GM21360 (cell line): ENCODE results near the gene SLC38A1.
"Not testable (repeated sequence)": the region's sequence is repeated elsewhere in the genome, so short reads cannot be mapped to it uniquely, and the experiment has no call there.

ENCODE experiments used
- ATAC-seq: cut with Tn5 transposase; IDR thresholded peaks from one replicate; pipeline ENCODE4 v1.9.1; 2021; ENCODE audit warnings: mild to moderate bottlenecking, moderate library complexity; ENCODE audit not compliant: unreplicated experiment

SLC38A1 gene

DNA sequence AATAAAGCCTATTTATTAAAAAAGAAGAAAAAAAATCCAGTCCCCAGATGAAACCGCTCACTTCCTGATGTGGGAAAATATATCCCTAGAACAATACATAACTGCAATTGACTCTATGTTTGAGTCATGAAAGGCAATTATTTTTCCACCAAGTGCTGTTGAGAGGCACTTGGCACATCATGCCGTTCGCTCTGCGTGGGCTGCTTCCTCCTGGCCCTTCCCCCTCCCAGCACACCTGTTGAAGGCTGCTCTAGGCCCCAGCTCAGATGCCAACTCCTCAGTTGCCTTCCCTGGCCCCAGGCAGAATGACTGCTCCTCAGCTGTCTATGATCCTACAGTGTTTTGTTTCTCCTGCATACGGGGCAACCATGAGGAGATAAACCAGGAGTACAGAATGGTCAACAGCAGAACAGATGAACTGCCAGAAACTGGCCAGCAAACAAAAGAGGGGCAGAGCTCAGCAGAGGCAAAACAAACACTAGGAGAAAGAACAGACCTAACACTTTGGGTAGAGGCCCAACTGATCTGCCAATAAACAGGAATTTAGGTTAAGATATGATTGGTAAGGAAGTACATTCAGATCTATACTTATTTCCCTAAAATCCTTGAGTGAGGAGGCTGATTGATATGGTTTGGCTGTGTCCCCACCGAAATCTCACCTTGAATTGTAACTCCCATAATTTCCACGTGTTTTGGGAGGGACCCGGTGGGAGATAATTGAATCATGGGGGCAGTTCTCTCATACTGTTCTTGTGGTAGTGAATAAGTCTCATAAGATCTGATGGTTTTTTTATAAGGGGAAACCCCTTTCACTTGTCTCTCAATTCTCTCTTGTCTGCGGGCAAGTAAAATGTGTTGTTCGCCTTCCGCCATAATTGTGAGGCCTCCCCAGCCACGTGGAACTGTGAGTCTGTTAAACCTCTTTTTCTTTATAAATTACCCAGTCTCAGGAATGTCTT, 58.6 kb downstream of the SLC38A1 start:
- peak; percentile 65 for ATAC-seq

DNA sequence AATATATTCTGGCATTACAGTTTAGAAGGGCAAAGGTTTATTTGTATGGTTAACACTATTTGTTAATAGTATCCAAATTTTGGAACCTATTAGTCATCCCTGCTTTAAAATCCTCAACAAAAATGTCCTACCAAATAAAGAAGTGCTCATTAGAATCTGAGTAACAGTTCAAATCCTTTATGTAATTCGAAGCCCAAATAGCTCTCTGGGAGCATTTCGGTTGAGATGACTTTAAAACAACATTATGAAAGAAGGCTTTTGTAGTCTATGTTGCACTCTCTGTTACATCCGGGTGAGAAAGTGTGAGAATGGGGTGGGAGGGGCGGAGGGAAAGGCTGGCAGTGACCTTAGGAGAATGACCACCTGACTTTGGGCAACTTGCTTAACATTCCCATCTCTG, 59.7 kb downstream of the SLC38A1 start:
- no peak for ATAC-seq

DNA sequence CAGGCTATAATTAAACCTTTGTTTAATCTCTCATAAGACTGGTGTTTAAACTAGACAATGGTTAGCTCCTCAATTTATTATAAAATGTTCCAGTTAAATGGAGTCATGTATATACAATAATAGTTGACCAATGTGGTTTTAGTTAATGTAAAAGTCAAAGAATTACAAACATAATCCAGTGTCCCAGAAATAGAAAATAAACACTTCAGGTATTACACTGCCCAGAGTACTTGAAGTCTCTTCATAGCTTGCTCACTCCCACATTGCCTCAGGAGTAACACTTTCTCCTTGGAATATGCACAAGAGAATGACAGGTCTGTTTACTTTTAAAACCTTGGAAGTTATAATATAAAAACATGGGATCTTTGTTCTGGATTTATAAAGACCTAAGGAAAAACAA, 60.5 kb downstream of the SLC38A1 start:
- no peak for ATAC-seq

DNA sequence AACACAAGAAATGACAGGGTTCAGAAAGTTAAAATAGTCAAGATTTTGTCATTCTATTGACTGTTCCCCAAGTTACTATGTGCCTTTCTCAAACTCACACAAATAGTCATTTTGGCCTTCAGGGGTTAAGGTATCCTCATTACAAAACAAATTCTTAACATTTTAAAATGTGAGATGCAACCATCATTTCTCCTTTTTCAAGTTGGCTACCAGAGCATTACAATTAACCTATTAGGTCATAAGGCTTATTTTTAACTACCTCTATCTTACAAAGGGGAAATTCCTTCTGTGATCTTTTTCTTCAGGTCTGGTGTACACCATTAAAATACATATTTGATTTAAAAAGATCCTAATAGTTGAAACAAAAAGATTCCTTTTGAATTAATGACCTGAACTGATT, 61.2 kb downstream of the SLC38A1 start:
- ATAC-seq, result no peak

DNA sequence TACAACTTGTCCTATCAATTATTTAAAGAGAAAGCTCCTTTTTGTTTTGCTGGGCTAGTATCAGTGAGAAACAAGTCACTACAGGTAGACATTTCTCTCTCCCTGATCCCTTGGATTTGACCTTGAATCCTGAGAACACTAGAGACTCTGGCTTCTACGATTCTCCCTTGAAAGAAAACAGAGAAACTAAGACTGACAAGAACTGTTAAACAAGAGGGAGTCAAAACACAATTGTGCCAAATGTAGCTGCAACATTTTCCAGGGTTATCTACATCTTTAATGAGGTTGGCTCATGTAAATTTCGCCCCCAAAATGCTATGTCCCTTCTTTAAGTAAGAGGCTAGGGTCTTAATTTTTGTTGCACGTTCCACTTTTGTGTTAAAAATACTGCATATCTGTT, 62.4 kb downstream of the SLC38A1 start:
- ATAC-seq, result no peak

DNA sequence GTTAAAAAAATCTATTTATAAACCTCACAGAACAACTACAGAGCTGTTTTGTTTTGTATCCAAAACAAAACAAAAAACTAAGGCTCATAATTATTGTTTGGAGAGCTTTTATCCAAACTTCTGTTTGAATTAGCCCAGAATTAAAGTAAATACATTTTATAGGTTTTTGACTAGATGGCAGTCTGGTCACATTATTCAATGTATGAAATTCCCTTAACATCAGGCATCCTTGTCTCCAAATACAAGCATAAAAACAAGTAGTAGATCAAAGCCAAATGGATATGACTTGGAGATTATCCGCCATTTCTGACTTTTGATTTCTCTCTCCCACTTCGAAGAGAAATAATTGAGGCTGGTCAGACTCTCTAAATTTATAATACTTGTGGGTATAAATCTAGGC, 63.5 kb downstream of the SLC38A1 start:
- ATAC-seq, result no peak

DNA sequence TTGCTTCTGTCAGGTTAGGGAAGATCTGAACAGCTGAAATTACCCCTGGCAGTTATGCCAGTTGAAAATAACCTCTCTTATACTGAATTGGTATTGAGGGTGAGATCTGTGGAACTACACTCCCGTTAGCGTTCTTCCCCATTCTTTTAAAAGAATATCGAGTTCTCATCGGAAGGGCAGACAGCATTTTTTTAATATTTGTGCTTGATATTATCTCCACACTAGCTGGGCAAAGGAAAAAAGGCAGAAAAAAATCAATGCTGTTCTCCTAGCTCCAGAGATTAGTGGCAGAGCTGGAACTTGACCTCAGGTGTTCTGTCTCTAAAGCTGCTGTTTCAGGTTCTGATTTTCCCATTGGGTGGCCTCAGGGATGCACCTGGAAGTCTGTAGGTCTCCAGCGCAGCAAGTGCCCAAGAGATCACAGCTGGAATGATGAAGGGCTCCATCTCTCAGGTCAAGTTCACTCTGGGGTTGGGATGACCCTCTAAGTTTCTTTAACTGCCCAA, 67.5 kb downstream of the SLC38A1 start:
- no peak for ATAC-seq

DNA sequence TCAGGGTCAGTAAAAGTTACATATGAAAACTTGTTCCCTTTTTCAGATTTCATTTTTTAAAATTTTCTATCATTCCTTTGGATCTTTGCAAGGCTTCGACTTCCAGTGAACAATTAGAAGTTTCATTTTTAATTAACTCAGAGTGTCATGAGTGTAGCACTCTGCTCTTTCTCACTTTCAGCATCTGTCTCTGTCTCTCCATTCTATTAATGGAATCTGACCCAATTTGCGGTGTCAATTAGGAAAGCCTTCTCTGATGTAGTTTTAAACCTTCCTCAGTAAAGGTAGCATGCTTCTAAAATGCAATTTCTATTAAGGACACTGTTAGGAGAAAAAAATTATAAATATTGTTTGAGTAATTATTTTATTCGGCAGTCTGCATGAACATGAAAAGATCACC, 68.3 kb downstream of the SLC38A1 start:
- no peak for ATAC-seq

DNA sequence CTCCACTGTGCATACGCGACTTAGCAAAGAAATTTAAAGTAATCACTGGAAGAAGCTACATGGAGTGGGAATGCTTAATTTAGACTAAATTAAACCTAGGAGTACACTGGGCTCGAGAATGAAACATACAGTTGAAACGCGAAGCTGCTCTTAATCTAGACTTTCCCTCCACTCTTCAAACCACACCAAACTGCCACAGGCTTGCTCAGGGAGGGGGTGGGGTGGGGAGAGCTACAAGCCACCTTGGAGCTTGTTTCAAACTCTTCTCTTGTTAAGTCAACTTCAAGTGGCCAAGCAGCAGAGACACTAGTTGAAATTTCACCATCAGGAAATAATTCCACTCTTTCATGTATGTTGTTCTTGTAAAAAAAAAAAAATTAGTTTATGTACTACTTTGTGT, 69.9 kb downstream of the SLC38A1 start:
- ATAC-seq, result no peak

DNA sequence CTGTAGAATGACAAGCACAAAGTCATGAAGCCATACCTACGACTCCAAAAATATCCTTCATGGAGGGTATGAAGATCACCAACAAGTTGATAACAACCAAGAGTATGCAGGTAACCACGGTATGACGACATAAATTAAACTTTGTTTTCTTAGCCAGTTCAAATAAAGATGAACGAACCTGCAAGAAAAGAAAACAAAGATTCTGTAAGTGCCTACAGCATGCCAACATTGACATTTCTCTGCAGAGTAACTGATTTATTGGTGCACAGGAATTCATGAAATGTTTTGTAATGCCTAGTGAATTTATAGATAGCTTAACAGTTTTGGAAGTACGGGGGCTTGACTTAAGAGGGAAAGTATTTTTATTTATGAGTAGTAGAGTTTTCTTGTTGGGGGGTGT, 71.0 kb downstream of the SLC38A1 start:
- ATAC-seq, result no peak

DNA sequence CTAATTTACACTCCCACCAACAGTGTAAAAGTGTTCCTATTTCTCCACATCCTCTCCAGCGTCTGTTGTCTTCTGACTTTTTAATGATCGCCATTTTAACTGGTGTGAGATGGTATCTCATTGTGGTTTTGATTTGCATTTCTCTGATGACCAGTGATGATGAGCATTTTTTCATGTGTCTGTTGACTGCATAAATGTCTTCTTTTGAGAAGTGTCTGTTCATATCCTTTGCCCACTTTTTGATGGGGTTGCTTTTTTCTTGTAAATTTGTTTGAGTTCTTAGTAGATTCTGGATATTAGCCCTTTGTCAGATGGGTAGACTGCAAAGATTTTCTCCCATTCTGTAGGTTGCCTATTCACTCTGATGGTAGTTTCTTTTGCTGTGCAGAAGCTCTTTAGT, 78.3 kb downstream of the SLC38A1 start:
- not testable (repeated sequence) for ATAC-seq

DNA sequence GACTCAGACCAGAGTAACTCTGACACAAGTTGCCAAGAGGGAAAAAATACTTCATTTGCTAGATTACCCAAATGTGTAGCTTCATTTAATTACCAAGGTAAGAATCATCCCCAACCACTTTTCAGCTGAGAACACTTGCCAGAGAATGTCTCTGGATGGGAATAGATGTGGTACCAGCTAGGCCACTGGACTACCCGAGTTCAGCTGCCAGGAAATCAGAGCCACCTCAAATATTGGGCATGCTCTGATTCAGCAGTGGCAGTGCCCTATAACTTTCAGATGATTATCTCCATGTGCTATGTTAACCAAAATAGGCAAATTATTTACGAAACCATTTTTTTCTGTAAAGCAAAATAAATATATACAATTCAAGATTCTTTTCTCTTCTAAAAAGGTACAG, 80.7 kb downstream of the SLC38A1 start:
- ATAC-seq, result no peak

DNA sequence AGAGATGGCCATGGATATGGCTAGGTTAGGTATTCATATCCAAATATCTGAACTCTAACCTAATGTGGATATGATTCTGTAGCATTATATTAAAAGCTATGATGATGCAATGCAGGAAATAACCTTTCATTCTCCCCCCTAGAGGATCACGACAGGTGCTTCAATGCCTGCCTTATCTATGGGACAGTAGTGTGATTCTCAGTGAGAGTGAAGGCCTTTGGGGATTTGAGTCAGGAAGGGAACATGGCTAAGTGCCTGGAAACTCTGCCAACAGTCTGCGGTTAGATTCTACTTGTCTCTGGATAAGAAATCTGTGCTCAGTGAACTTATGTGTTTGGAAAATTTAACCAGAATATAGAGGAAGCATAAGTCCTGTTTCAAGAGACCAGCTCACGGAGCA, 81.8 kb downstream of the SLC38A1 start:
- no peak for ATAC-seq

DNA sequence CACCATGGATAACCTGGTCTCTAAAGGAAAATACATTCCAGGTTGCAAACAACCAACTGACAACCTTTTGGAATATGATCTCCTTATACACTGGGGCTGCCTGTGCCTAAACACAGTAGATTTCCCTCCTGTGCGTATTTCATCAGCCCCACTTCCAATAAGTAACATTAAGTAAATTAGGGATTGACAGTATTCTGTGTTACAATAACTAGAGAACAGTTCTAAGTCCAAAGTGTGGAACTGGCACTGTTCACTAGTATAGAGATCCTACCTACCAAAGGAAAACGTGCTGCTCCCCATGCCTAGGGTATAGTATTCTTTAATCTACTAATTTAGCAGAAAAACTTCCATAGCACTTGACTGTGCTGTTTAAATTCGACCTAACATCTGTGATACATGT, 82.8 kb downstream of the SLC38A1 start:
- no peak for ATAC-seq

DNA sequence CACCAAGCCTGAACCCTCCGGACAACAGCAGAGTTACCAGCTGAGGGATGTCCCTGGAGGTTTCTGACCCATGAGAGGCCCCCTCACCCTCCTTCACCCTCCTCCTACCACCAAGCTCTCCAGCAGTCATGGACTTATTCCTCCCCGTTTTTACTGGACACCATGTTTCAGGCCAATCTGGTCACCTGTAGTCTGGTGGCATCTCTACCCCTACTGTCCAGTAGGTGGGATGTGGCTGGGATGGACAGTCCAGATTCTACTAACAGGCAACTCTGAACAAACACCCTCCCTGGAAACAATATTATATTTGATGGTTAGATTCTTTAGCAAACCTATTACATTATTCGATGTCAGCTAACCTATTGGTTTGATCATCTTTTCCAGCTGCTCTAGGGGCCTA, 83.2 kb downstream of the SLC38A1 start:
- ATAC-seq, result no peak

DNA sequence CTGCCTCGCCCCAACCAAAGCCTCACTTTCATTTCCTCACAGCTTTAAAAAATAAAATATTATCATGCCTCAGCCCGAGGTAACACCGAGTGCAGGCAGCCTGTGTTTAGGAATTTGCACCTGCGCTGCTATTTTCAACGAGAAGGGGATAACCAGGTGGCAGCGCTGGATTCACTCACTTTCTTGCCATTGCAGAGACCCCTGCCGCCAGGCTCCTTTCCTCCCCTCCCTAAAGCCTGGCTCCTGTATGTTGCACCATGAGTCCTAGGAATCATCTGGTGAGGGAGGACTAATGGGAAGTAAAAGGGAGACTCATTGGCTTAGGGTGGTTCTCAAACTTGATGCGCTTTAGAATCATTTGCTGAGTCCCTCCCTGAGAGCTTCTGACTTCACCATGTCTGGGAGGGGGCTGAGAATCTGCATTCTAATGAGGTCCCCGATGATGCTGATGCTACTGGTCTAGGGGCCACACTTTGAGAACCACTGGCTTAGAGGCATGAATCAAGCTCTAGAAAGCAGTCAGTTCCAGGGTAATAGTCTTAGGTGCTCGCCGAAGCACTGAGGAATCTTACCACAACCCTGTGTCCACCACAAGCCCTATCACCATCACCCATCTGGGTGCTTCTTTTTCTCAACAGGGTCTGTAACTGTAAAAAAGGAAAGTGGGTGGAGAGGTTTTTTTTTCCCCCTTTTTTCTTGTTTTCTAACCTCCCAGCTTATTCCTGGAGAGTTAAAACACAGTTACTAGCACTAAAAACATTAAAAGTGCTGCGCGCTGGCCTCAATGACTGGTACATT, 83.8 kb downstream of the SLC38A1 start:
- ATAC-seq, result no peak

DNA sequence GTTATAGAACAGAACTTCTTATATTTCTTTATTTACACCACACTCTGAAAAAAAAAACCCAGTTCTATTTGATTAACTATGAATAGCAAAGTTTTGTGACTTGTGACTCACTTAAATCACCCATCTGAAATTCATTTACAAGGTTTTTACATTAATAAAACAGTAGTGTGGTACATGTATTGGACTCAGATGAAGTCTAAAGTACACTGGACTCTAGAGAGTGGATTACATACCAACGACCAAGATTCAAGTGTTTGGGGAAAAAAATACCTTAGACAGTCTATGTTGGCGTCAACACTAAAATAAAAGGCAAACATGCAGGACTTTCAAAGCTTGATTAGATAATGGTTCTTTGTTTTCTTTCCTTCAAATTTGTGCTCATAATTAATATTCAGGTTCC, 85.7 kb downstream of the SLC38A1 start:
- no peak for ATAC-seq

DNA sequence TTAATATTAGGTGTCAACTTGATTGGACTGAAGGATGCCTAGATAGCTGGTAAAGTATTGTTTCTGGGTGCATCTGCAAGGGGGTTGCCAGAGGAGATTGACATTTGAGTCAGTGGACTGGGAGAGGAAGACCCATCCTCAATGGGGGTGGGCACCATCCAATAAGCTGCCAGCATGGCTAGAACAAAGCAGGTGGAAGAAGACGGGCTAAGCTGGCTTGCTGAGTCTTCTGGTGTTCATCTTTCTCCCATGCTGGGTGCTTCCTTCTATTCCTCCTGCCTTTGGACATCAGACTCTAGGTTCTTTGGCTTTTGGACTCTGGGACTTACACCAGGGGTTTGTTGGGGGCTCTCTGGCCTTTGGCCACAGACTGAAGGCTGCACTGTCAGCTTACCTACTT, 87.4 kb downstream of the SLC38A1 start:
- ATAC-seq, result no peak

DNA sequence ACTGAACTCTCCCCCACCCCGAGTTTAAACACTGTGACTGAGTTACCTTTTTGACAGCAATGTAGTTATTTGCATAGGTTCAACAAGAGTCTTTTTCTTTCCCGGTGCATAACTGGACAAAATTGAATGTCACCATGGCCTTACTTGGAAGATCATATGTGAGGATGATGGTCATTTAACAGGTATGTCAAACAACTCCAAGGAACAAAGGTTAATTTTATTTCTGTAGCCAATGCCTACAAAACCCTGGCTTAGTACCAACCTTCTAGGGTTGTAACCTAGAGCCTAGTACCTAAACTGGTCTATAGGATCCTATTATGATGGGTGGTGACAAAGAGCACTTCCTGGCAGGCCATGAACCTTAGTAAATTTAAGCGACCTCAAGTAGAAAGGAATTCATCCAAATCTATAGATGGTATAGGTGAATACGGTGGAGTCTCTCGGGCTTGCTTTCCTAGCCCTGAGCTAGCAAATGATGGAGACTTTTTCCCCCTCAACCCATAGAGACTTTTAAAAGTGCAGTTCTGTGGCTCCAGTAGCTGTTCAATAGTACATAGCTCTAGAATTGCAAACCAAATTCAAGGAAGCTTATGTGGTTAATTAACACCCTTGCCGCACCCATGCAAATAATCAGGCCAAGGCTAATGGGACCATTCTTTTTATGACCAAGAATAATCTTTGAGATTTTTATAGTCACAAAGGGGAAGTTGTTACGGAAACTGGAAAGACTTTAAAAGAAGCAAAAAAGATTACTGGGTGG, 89.0 kb downstream of the SLC38A1 start:
- ATAC-seq, result no peak

DNA sequence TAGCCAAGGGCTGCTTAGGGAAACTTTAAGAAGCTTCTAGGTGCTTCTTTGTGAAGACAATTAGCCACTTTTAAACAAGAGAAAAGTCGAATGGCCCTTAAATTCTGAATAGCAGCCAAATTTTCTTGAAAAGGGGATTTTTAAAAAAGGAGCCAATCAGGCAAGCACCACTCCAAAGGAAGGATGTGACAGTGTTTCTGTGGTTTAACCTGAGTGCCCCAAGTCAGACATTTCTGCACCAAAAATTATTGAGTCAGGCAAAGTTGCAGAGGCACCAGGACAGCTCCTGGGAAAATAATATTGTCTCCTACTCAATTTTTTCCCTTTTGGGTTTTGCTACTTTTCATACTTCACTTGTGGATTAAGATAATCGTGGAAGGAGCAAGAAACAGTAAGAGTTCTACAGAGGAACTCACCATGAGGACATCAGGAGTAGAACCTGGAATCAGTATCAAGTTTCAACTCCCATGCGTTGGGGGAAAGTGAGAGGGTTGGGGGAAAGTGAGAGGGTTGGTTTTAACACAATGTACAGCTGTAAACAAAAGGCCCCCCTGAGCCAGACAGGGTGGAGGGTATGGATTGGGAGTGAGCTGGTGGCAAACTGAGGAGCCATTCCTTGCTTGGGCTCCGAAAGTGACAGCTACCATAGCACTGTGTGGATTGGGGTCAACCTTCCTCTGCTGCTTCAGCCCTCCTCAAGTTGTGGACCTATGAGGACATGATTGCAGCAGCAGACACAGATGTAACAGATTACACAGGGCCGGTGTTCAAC, 90.8 kb downstream of the SLC38A1 start:
- ATAC-seq, result no peak
